Effector CD4-positive, alpha-beta T cell (primary cell): Measurements from ENCODE around the gene GPR39.

Source experiments
- DNase-seq: peaks from one replicate; pipeline ENCODE4 v3.0.0-alpha.2; 2020

The GPR39 gene

GRCh38 chr2:132573444-132574007 is 156.9 kb downstream of the GPR39 start:
- no peak for DNase-seq

- DNase-seq, result no peak
These were observed 161.1 kb downstream of the GPR39 start for GRCh38 chr2:132577686-132578085.

- DNase-seq, result no peak
These were observed 165.0 kb downstream of the GPR39 start for GRCh38 chr2:132581591-132581990.

- no peak for DNase-seq
These were observed 165.6 kb downstream of the GPR39 start for GRCh38 chr2:132581991-132582738.

GRCh38 chr2:132583666-132584360 is 167.2 kb downstream of the GPR39 start:
- DNase-seq, result no peak

GRCh38 chr2:132584976-132585817 is 168.6 kb downstream of the GPR39 start:
- DNase-seq, result no peak

GRCh38 chr2:132586101-132586511 is 169.5 kb downstream of the GPR39 start:
- no peak for DNase-seq

- DNase-seq, result no peak
These were observed 170.2 kb downstream of the GPR39 start for GRCh38 chr2:132586835-132587234.

- no peak for DNase-seq
These were observed 172.0 kb downstream of the GPR39 start for GRCh38 chr2:132588576-132588975.

GRCh38 chr2:132589111-132589830 is 172.7 kb downstream of the GPR39 start:
- no peak for DNase-seq

- DNase-seq, result no peak
These were observed 173.4 kb downstream of the GPR39 start for GRCh38 chr2:132589966-132590365.

- DNase-seq, result no peak
These were observed 176.6 kb downstream of the GPR39 start for GRCh38 chr2:132593171-132593570.

- no peak for DNase-seq
These were observed 178.6 kb downstream of the GPR39 start for GRCh38 chr2:132595186-132595585.

- DNase-seq, result no peak
These were observed 179.1 kb downstream of the GPR39 start for GRCh38 chr2:132595693-132596092.

GRCh38 chr2:132597166-132597565 is 180.6 kb downstream of the GPR39 start:
- DNase-seq, result no peak

- no peak for DNase-seq
These were observed 181.2 kb downstream of the GPR39 start for GRCh38 chr2:132597831-132598230.

- no peak for DNase-seq
These were observed 181.9 kb downstream of the GPR39 start for GRCh38 chr2:132598536-132598935.

GRCh38 chr2:132599556-132599955 is 183.0 kb downstream of the GPR39 start:
- no peak for DNase-seq

- no peak for DNase-seq
These were observed 188.0 kb downstream of the GPR39 start for GRCh38 chr2:132604561-132604960.

- DNase-seq, result no peak
These were observed 188.9 kb downstream of the GPR39 start for GRCh38 chr2:132605236-132606180.

GRCh38 chr2:132606649-132607048 is 190.0 kb downstream of the GPR39 start:
- DNase-seq, result no peak
